MM.1S (cell line): ENCODE data around the gene MPRIP.
"Not testable (repeated sequence)": the region's sequence is repeated elsewhere in the genome, so short reads cannot be mapped to it uniquely, and the experiment has no call there.

ENCODE experiments used
- EZH2 ChIP-seq: fragments of 300-600 bp; sonication (generic); optimal IDR thresholded peaks from 2 replicates; pipeline ENCODE3; 2017; ENCODE audit warnings: low read depth, mild to moderate bottlenecking, antibody characterized with exemption, low read length, mixed read lengths
- EZH2phosphoT487 ChIP-seq: fragments of 300-600 bp; sonication (generic); IDR thresholded peaks from 2 replicates; pipeline ENCODE4 v1.6.1; 2018; ENCODE audit warnings: antibody characterized with exemption, low read length
- TF ChIP-seq, protein P1 (sequence below): fragments of 300-600 bp; sonication (generic); IDR thresholded peaks from 2 replicates; pipeline ENCODE4 v1.5.1; 2016; ENCODE audit warnings: antibody characterized with exemption, low read length, mixed read lengths

DNA sequence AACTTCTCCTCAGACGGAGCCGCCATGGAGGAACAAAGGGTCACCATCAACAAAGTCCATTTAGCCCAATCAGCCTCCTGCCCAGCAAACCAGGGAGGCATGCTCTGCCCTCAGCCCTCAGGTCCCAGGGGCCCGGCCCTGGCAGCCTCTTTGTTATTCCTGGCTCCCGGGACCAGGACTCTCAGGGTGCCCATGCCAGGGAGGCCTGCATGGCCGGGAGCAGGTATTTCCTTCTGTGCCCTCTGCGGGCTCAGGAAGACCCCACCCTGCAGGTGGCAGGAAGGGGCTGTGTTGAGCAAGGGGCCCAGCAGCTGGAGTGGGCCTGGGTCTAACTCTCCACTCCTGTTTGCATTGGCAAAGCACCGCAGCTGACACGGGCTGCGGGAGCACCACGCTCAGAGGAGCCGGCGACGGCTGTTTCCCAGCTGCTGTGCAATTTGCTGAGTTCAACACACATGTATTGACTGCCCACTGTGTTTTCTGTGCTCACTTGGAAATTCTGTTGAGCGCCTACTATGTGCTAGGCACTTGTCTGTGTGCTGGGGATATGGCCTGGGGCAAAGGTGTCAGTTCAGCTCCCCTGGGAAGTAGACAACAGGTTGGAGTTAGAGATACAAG lies 37.2 kb upstream of the MPRIP start:
- TF ChIP-seq, protein P1, sequence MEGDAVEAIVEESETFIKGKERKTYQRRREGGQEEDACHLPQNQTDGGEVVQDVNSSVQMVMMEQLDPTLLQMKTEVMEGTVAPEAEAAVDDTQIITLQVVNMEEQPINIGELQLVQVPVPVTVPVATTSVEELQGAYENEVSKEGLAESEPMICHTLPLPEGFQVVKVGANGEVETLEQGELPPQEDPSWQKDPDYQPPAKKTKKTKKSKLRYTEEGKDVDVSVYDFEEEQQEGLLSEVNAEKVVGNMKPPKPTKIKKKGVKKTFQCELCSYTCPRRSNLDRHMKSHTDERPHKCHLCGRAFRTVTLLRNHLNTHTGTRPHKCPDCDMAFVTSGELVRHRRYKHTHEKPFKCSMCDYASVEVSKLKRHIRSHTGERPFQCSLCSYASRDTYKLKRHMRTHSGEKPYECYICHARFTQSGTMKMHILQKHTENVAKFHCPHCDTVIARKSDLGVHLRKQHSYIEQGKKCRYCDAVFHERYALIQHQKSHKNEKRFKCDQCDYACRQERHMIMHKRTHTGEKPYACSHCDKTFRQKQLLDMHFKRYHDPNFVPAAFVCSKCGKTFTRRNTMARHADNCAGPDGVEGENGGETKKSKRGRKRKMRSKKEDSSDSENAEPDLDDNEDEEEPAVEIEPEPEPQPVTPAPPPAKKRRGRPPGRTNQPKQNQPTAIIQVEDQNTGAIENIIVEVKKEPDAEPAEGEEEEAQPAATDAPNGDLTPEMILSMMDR = not testable (repeated sequence)
- TF ChIP-seq EZH2, EZH2phosphoT487: not testable (repeated sequence)
